Karpas-422 (cell line): ENCODE data around the gene MAPKBP1. TPM values are rescaled to one million over a fixed set of nuclear protein-coding genes. Genes with fewer than 3 reads are reported as not detected.

Experiments used
- DNase-seq: peaks from one replicate; pipeline ENCODE4 v3.0.0-alpha.2; 2015
- H2AFZ ChIP-seq: fragments of 200-600 bp; sonication (generic); 2 replicates; pipeline ENCODE4 v1.6.1; 2014; ENCODE audit warnings: antibody characterized with exemption, low read length, mixed read lengths
- H3K27ac ChIP-seq: fragments of 200-600 bp; sonication (generic); 2 replicates; pipeline ENCODE4 v1.5.1; 2014; ENCODE audit warnings: mild to moderate bottlenecking, low read length, moderate library complexity
- H3K27me3 ChIP-seq: fragments of 200-600 bp; sonication (generic); 2 replicates; pipeline ENCODE4 v1.6.1; 2014; ENCODE audit warnings: low read length, mixed read lengths
- H3K36me3 ChIP-seq: fragments of 200-600 bp; sonication (generic); 2 replicates; pipeline ENCODE4 v1.6.1; 2014; ENCODE audit warnings: low read length, mixed read lengths; ENCODE audit not compliant: insufficient read depth
- H3K4me1 ChIP-seq: fragments of 200-600 bp; sonication (generic); 2 replicates; pipeline ENCODE4 v1.6.1; 2014; ENCODE audit warnings: mild to moderate bottlenecking, low read length, mixed read lengths
- H3K4me2 ChIP-seq: fragments of 200-600 bp; sonication (generic); 2 replicates; pipeline ENCODE4 v1.6.1; 2014; ENCODE audit warnings: low read length, low read depth, mild to moderate bottlenecking; ENCODE audit not compliant: poor library complexity, severe bottlenecking
- H3K4me3 ChIP-seq: fragments of 200-600 bp; sonication (generic); 2 replicates; pipeline ENCODE4 v1.5.1; 2014; ENCODE audit warnings: mild to moderate bottlenecking, antibody characterized with exemption, low read length, mixed read lengths
- H3K79me2 ChIP-seq: fragments of 200-600 bp; sonication (generic); 2 replicates; pipeline ENCODE4 v1.6.1; 2014; ENCODE audit warnings: mild to moderate bottlenecking, low read length, mixed read lengths
- H3K9ac ChIP-seq: fragments of 200-600 bp; sonication (generic); 2 replicates; pipeline ENCODE4 v1.6.0; 2014; ENCODE audit warnings: low read length
- H3K9me2 ChIP-seq: fragments of 200-600 bp; sonication (generic), shearing (Covaris generic); replicated peaks from 2 replicates; pipeline ENCODE4 v1.6.0; 2014; ENCODE audit warnings: mild to moderate bottlenecking, low read length, moderate library complexity; ENCODE audit not compliant: insufficient read depth
- H3K9me3 ChIP-seq: fragments of 300-700, 200-600 bp; sonication (generic); 2 replicates; pipeline ENCODE4 v1.6.1; 2014; ENCODE audit warnings: low read length, mixed read lengths
- H4K20me1 ChIP-seq: fragments of 200-600 bp; sonication (generic); 2 replicates; pipeline ENCODE4 v1.6.1; 2014; ENCODE audit warnings: mild to moderate bottlenecking, antibody characterized with exemption, low read length, low read depth; ENCODE audit not compliant: insufficient read depth
- total RNA-seq: library from RNA; depleted of rRNA; stranded (reverse); fragments of >200 nt; shearing (Covaris generic); gene quantifications from 2 replicates; pipeline ENCODE4 v1.2.3, GENCODE V29; 2014; ENCODE audit warnings: low replicate concordance

Gene MAPKBP1
- total RNA-seq, 1 experiment from 2014 or later = 17.8 TPM

- H3K27ac ChIP-seq = no peak overlapping the region
- no peaks in the 10 kb centered on the region for H3K9me2 ChIP-seq
- H3K27me3 ChIP-seq = no peaks in the 10 kb centered on the region
- H3K9me3 ChIP-seq = no peaks in the 10 kb centered on the region
- peaks cover 52% of the 10 kb centered on the region; the same call in 1 of the 2 replicates for H3K36me3 ChIP-seq
- no peak overlapping the region for H2AFZ ChIP-seq
- H3K9ac ChIP-seq = no peak overlapping the region
- no peak for DNase-seq
- H3K79me2 ChIP-seq = peaks cover 52% of the 10 kb centered on the region
- H3K4me2 ChIP-seq = no peak overlapping the region
- H3K4me3 ChIP-seq = no peak overlapping the region
- peaks cover 13% of the 10 kb centered on the region for H3K4me1 ChIP-seq
- H4K20me1 ChIP-seq = no peaks in the 10 kb centered on the region
Observed at GRCh38 chr15:41746802-41747201, 27.5 kb upstream of the MAPKBP1 start.

- no peaks in the 10 kb centered on the region for H3K27me3 ChIP-seq
- H3K9ac ChIP-seq = no peak overlapping the region
- H3K79me2 ChIP-seq = peaks cover 48% of the 10 kb centered on the region
- H2AFZ ChIP-seq = no peak overlapping the region
- no peak overlapping the region for H3K27ac ChIP-seq
- no peaks in the 10 kb centered on the region for H4K20me1 ChIP-seq
- DNase-seq = no peak
- H3K4me1 ChIP-seq = peaks cover 6% of the 10 kb centered on the region; the same call in 1 of the 2 replicates
- H3K36me3 ChIP-seq = peaks cover 48% of the 10 kb centered on the region
- H3K4me2 ChIP-seq = no peak overlapping the region
- H3K9me2 ChIP-seq = no peaks in the 10 kb centered on the region
- no peaks in the 10 kb centered on the region for H3K9me3 ChIP-seq
- H3K4me3 ChIP-seq = no peak overlapping the region
Observed at GRCh38 chr15:41756198-41756597, 18.1 kb upstream of the MAPKBP1 start.

GRCh38 chr15:41772720-41773331 is 1.5 kb upstream of the MAPKBP1 start:
- peak overlapping the region; percentile 90 for H3K9ac ChIP-seq

GRCh38 chr15:41773332-41773728 is 954 bp upstream of the MAPKBP1 start:
- no peaks in the 10 kb centered on the region for H3K27me3 ChIP-seq
- H4K20me1 ChIP-seq = no peaks in the 10 kb centered on the region
- H3K4me1 ChIP-seq = peaks cover 47% of the 10 kb centered on the region
- H2AFZ ChIP-seq = no peak overlapping the region
- peaks cover 5% of the 10 kb centered on the region; the same call in 1 of the 2 replicates for H3K36me3 ChIP-seq
- peaks cover 39% of the 10 kb centered on the region for H3K79me2 ChIP-seq
- DNase-seq = peak; percentile 66
- no peaks in the 10 kb centered on the region for H3K9me2 ChIP-seq
- no peaks in the 10 kb centered on the region for H3K9me3 ChIP-seq
- peak overlapping the region; percentile 81 for H3K4me3 ChIP-seq
- H3K9ac ChIP-seq = peak overlapping the region; percentile 90
- peak overlapping the region; percentile 96 for H3K4me2 ChIP-seq
- H3K27ac ChIP-seq = peak overlapping the region; percentile 88

More at GRCh38 chr15:41772720-41773331, 1.5 kb upstream of the MAPKBP1 start:
- H3K27ac ChIP-seq = peak overlapping the region; percentile 88
- H3K4me3 ChIP-seq = peak overlapping the region; percentile 81
- H4K20me1 ChIP-seq = no peaks in the 10 kb centered on the region
- peaks cover 34% of the 10 kb centered on the region for H3K79me2 ChIP-seq
- peak overlapping the region; percentile 96 for H3K4me2 ChIP-seq
- peaks cover 42% of the 10 kb centered on the region for H3K4me1 ChIP-seq
- no peaks in the 10 kb centered on the region for H3K9me3 ChIP-seq
- H3K27me3 ChIP-seq = no peaks in the 10 kb centered on the region
- H3K9me2 ChIP-seq = no peaks in the 10 kb centered on the region
- DNase-seq = peak; percentile 90
- no peak overlapping the region for H2AFZ ChIP-seq
- peaks cover 9% of the 10 kb centered on the region; the same call in 1 of the 2 replicates for H3K36me3 ChIP-seq

- Histone ChIP-seq H3K4me1 (peaks cover 51% of the 10 kb centered on the region), H2AFZ (no peak overlapping the region), H3K27me3 (no peaks in the 10 kb centered on the region), H3K9ac (peak overlapping the region; percentile 90), H3K36me3 (0 out of 2 replicates have a peak, but pooled peaks cover 4% of the 10 kb centered on the region), H4K20me1 (no peaks in the 10 kb centered on the region), H3K79me2 (peaks cover 43% of the 10 kb centered on the region), H3K4me2 (peak overlapping the region; percentile 96), H3K9me2 (no peaks in the 10 kb centered on the region), H3K27ac (peak overlapping the region; percentile 88), H3K4me3 (peak overlapping the region; percentile 81), H3K9me3 (no peaks in the 10 kb centered on the region)
- DNase-seq = no peak
Observed at GRCh38 chr15:41773729-41774061, 589 bp upstream of the MAPKBP1 start.

GRCh38 chr15:41774882-41775417 is 666 bp downstream of the MAPKBP1 start:
- Histone ChIP-seq H3K79me2 (peaks cover 53% of the 10 kb centered on the region), H4K20me1 (no peaks in the 10 kb centered on the region), H3K4me2 (peak overlapping the region; percentile 96), H3K4me3 (peak overlapping the region; percentile 81), H3K36me3 (0 out of 2 replicates have a peak, but pooled peaks cover 4% of the 10 kb centered on the region), H2AFZ (0 out of 2 replicates have a peak overlapping the region, but pooled peaks have one; percentile 28), H3K27me3 (no peaks in the 10 kb centered on the region), H3K4me1 (peaks cover 59% of the 10 kb centered on the region), H3K9me2 (no peaks in the 10 kb centered on the region), H3K9me3 (no peaks in the 10 kb centered on the region), H3K9ac (peak overlapping the region; percentile 90), H3K27ac (peak overlapping the region; percentile 88)
- DNase-seq = no peak

- Histone ChIP-seq H3K9me2 (no peaks in the 10 kb centered on the region), H3K4me3 (peak overlapping the region; percentile 81), H3K9ac (peak overlapping the region; percentile 90), H3K27ac (peak overlapping the region; percentile 88; the same call in 1 of the 2 replicates), H4K20me1 (no peaks in the 10 kb centered on the region), H3K27me3 (no peaks in the 10 kb centered on the region), H2AFZ (no peak overlapping the region), H3K4me2 (peak overlapping the region; percentile 96), H3K4me1 (peaks cover 66% of the 10 kb centered on the region), H3K79me2 (peaks cover 60% of the 10 kb centered on the region), H3K9me3 (no peaks in the 10 kb centered on the region), H3K36me3 (0 out of 2 replicates have a peak, but pooled peaks cover 4% of the 10 kb centered on the region)
- peak; percentile 47 for DNase-seq
Observed at GRCh38 chr15:41775651-41776050, 1.4 kb downstream of the MAPKBP1 start.

GRCh38 chr15:41777421-41777973 is 3.2 kb downstream of the MAPKBP1 start:
- Histone ChIP-seq H3K79me2 (peaks cover 73% of the 10 kb centered on the region), H3K4me2 (peak overlapping the region; percentile 96), H3K27ac (peak overlapping the region; percentile 8)

More at GRCh38 chr15:41777421-41777973, 3.2 kb downstream of the MAPKBP1 start:
- H3K9me3 ChIP-seq = no peaks in the 10 kb centered on the region
- H3K36me3 ChIP-seq = no peaks in the 10 kb centered on the region
- peak overlapping the region; percentile 9; the same call in 1 of the 2 replicates for H3K4me3 ChIP-seq
- peaks cover 82% of the 10 kb centered on the region for H3K4me1 ChIP-seq
- H4K20me1 ChIP-seq = no peaks in the 10 kb centered on the region
- no peaks in the 10 kb centered on the region for H3K9me2 ChIP-seq
- H3K9ac ChIP-seq = peak overlapping the region; percentile 34; the same call in 1 of the 2 replicates
- no peaks in the 10 kb centered on the region for H3K27me3 ChIP-seq
- H2AFZ ChIP-seq = no peak overlapping the region
- DNase-seq = no peak
